ENCODE results near the gene RPTOR.

Gene RPTOR

GRCh38 chr17:80856863-80857755 is 312.5 kb downstream of the RPTOR start:
- no peak for DNase-seq

- no peak for DNase-seq
Measured at GRCh38 chr17:80857756-80858171, 313.1 kb downstream of the RPTOR start.

GRCh38 chr17:80858301-80859001 is 313.8 kb downstream of the RPTOR start:
- DNase-seq = no peak

GRCh38 chr17:80859002-80859941 is 314.6 kb downstream of the RPTOR start:
- no peak for DNase-seq

GRCh38 chr17:80860101-80860671 is 315.5 kb downstream of the RPTOR start:
- no peak for DNase-seq

GRCh38 chr17:80860703-80861417 is 316.2 kb downstream of the RPTOR start:
- DNase-seq = no peak

- no peak for DNase-seq
Measured at GRCh38 chr17:80861418-80861815, 316.8 kb downstream of the RPTOR start.

- peak; percentile 50 for DNase-seq
Measured at GRCh38 chr17:80861892-80862291, 317.3 kb downstream of the RPTOR start.

- no peak for DNase-seq
Measured at GRCh38 chr17:80862481-80862961, 317.9 kb downstream of the RPTOR start.

GRCh38 chr17:80862978-80863377 is 318.3 kb downstream of the RPTOR start:
- no peak for DNase-seq

- DNase-seq = no peak
Measured at GRCh38 chr17:80863626-80864025, 319.0 kb downstream of the RPTOR start.

GRCh38 chr17:80864751-80865150 is 320.1 kb downstream of the RPTOR start:
- DNase-seq = no peak

- peak; percentile 70 for DNase-seq
Measured at GRCh38 chr17:80866050-80866793, 321.6 kb downstream of the RPTOR start.

GRCh38 chr17:80868022-80868609 is 323.5 kb downstream of the RPTOR start:
- no peak for DNase-seq

GRCh38 chr17:80869481-80870145 is 325.0 kb downstream of the RPTOR start:
- no peak for DNase-seq

- no peak for DNase-seq
Measured at GRCh38 chr17:80870401-80870800, 325.8 kb downstream of the RPTOR start.

GRCh38 chr17:80871341-80871740 is 326.7 kb downstream of the RPTOR start:
- no peak for DNase-seq

- no peak for DNase-seq
Measured at GRCh38 chr17:80872001-80872500, 327.4 kb downstream of the RPTOR start.

- no peak for DNase-seq
Measured at GRCh38 chr17:80872501-80873306, 328.1 kb downstream of the RPTOR start.

Data from CD4-positive, alpha-beta T cell treated with Interleukin-4 for 4 hours (primary cell).